HCT116 (cell line): ENCODE results near the gene TSPAN3. TPM values are rescaled to one million over a fixed set of nuclear protein-coding genes. Genes with fewer than 3 reads are reported as not detected.

ENCODE experiments used
- ATAC-seq: fragments of 200-7000 bp; cut with Tn5 transposase; 2 replicates; pipeline ENCODE4 v1.9.1; 2020; ENCODE audit warnings: mild to moderate bottlenecking, moderate library complexity
- BruUV-seq: library from RNA; stranded (reverse); fragments of 400-500 nt; replicated peaks from 2 replicates; lab custom pipeline; 2021; lab: Mats Ljungman, UMichigan
- CTCF ChIA-PET: fragments of 300-600 bp; sonication (Branson Sonifier 250); formaldehyde crosslinking; loops from one replicate; lab custom pipeline; 2021; ENCODE audit warnings: antibody characterized with exemption; lab: Charles Lee
- POLR2A ChIA-PET: fragments of 300-600, 350-600 bp; sonication (Branson Sonifier 250); formaldehyde crosslinking; loops from one replicate; lab custom pipeline; 2021; ENCODE audit warnings: antibody characterized with exemption; lab: Charles Lee
- RAD21 ChIA-PET, 2 experiments: fragments of 300-600 bp; sonication (Branson Sonifier 250); formaldehyde crosslinking; loops; one replicate each; lab custom pipeline; 2023; ENCODE audit warnings: low total read pairs in 2 of 2; ENCODE audit not compliant: uncharacterized antibody in 2 of 2, unreplicated experiment in 2 of 2, low non-redundant PET in 1 of 2; lab: Charles Lee
- DNase-seq: peaks from one replicate; pipeline ENCODE4 v3.0.0-alpha.2; 2010; ENCODE audit warnings: low read depth, low spot score
- H2AFZ ChIP-seq: fragments of 200-600 bp; shearing (Covaris generic), sonication (generic); 2 replicates; pipeline ENCODE4 v1.6.1; 2017; ENCODE audit warnings: low read depth, mixed run types, mixed read lengths, antibody characterized with exemption, low read length; ENCODE audit not compliant: poor library complexity, severe bottlenecking
- H3K27ac ChIP-seq: 2 replicates; pipeline ENCODE4 v1.5.1; 2012; ENCODE audit warnings: low read depth, low read length
- H3K27me3 ChIP-seq: fragments of 200-600 bp; sonication (generic); 2 replicates; pipeline ENCODE4 v1.6.1; 2016; ENCODE audit warnings: mixed run types, low read length, mixed read lengths; ENCODE audit not compliant: insufficient read depth
- H3K36me3 ChIP-seq, 2 experiments: fragments of 200-500 bp in 1 of 2; fragments of 200-600 bp in 1 of 2; sonication (Bioruptor generic) in 1 of 2; sonication (generic) in 1 of 2; 2 replicates each; pipeline versions ENCODE4 v1.5.1 to v1.6.1; 2014 to 2016; ENCODE audit warnings: low read length in 2 of 2, inconsistent platforms in 1 of 2, mixed read lengths in 1 of 2, mixed run types in 1 of 2; ENCODE audit not compliant: insufficient read depth in 2 of 2, control insufficient read depth in 1 of 2
- H3K4me1 ChIP-seq, 2 experiments: fragments of 200-600 bp in 1 of 2; sonication (generic) in 1 of 2; 2 replicates each; pipeline versions ENCODE4 v1.5.1 to v1.6.1; 2012 to 2017; ENCODE audit warnings: low read length in 2 of 2, inconsistent platforms in 1 of 2, mild to moderate bottlenecking in 1 of 2, mixed read lengths in 1 of 2, mixed run types in 1 of 2, moderate library complexity in 1 of 2; ENCODE audit not compliant: insufficient read depth in 2 of 2, control insufficient read depth in 1 of 2
- H3K4me2 ChIP-seq: fragments of 200-600 bp; sonication (generic); 2 replicates; pipeline ENCODE4 v1.6.1; 2017; ENCODE audit warnings: mixed run types, low read length, mixed read lengths
- H3K4me3 ChIP-seq, 2 experiments: fragments of 200-600 bp in 1 of 2; sonication (generic) in 1 of 2; replicated peaks in 1 of 2; 2 replicates each; pipeline ENCODE4 v1.5.1; 2011 to 2016; ENCODE audit warnings: low read length in 2 of 2, control low read depth in 1 of 2, low read depth in 1 of 2, mild to moderate bottlenecking in 1 of 2, mixed read lengths in 1 of 2, mixed run types in 1 of 2
- H3K79me2 ChIP-seq: fragments of 200-600 bp; sonication (generic); 2 replicates; pipeline ENCODE4 v1.6.1; 2017; ENCODE audit warnings: mild to moderate bottlenecking, mixed run types, low read length, moderate library complexity, mixed read lengths; ENCODE audit not compliant: insufficient read depth
- H3K9ac ChIP-seq: fragments of 200-600 bp; sonication (generic); 2 replicates; pipeline ENCODE4 v1.6.1; 2016; ENCODE audit warnings: low read length, mixed read lengths
- H3K9me2 ChIP-seq: fragments of 200-600 bp; sonication (generic), shearing (Covaris generic); 2 replicates; pipeline ENCODE4 v1.6.1; 2017; ENCODE audit warnings: mixed run types, mild to moderate bottlenecking, moderate library complexity; ENCODE audit not compliant: insufficient read depth
- H3K9me3 ChIP-seq, 2 experiments: fragments of 200-500 bp in 1 of 2; fragments of 200-600 bp in 1 of 2; sonication (Bioruptor generic) in 1 of 2; sonication (generic) in 1 of 2; 2 replicates each; pipeline ENCODE4 v1.6.1; 2014 to 2017; ENCODE audit warnings: low read length in 2 of 2, mixed read lengths in 2 of 2, inconsistent platforms in 1 of 2, low read depth in 1 of 2, mild to moderate bottlenecking in 1 of 2, mixed run types in 1 of 2, moderate library complexity in 1 of 2; ENCODE audit not compliant: control insufficient read depth in 1 of 2, insufficient read depth in 1 of 2
- H4K20me1 ChIP-seq: fragments of 200-600 bp; sonication (generic), shearing (Covaris generic); 2 replicates; pipeline ENCODE4 v1.6.1; 2017; ENCODE audit warnings: mixed run types, mild to moderate bottlenecking, moderate library complexity; ENCODE audit not compliant: insufficient read depth
- ATF3 ChIP-seq: IDR thresholded peaks from 2 replicates; pipeline ENCODE4 v1.6.1; 2012
- CBX3 ChIP-seq: IDR thresholded peaks from 2 replicates; pipeline ENCODE4 v1.6.1; 2012; ENCODE audit warnings: low read depth
- CEBPB ChIP-seq: IDR thresholded peaks from 2 replicates; pipeline ENCODE4 v1.6.1; 2012; ENCODE audit warnings: low read depth
- EGR1 ChIP-seq: IDR thresholded peaks from 2 replicates; pipeline ENCODE4 v1.6.1; 2012; ENCODE audit warnings: low read depth
- ELF1 ChIP-seq: IDR thresholded peaks from 2 replicates; pipeline ENCODE4 v1.6.1; 2012; ENCODE audit warnings: low read depth, borderline replicate concordance
- EZH2phosphoT487 ChIP-seq: fragments of 200-600 bp; IDR thresholded peaks from 2 replicates; pipeline ENCODE4 v1.6.1; 2018; ENCODE audit warnings: antibody characterized with exemption, borderline replicate concordance
- JUND ChIP-seq: IDR thresholded peaks from 2 replicates; pipeline ENCODE4 v1.6.1; 2012
- MAX ChIP-seq: IDR thresholded peaks from 2 replicates; pipeline ENCODE4 v1.6.1; 2012
- POLR2A ChIP-seq: IDR thresholded peaks from 2 replicates; pipeline ENCODE4 v1.7.0; 2011; ENCODE audit warnings: borderline replicate concordance; ENCODE audit not compliant: insufficient read depth, insufficient read length; ENCODE audit errors: extremely low read depth
- POLR2AphosphoS5 ChIP-seq: IDR thresholded peaks from 2 replicates; pipeline ENCODE4 v1.6.1; 2011; ENCODE audit warnings: mild to moderate bottlenecking, low read depth, low read length, moderate library complexity
- RAD21 ChIP-seq: IDR thresholded peaks from 2 replicates; pipeline ENCODE4 v1.6.1; 2012; ENCODE audit warnings: low read depth, mild to moderate bottlenecking
- REST ChIP-seq: IDR thresholded peaks from 2 replicates; pipeline ENCODE4 v1.6.1; 2012; ENCODE audit warnings: low read depth
- YY1 ChIP-seq: IDR thresholded peaks from 2 replicates; pipeline ENCODE4 v1.6.1; 2011; ENCODE audit warnings: low read length, low read depth, moderate library complexity, mild to moderate bottlenecking; ENCODE audit not compliant: insufficient replicate concordance; ENCODE audit errors: extremely low read depth
- ZFX ChIP-seq: fragments of 450-650 bp; IDR thresholded peaks from 2 replicates; pipeline ENCODE4 v1.6.1; 2017
- ZNF274 ChIP-seq: fragments of 200-500 bp; sonication (Bioruptor generic); IDR thresholded peaks from 2 replicates; pipeline ENCODE4 v1.6.1; 2014; ENCODE audit warnings: mild to moderate bottlenecking, low read depth, low read length, inconsistent platforms
- intact Hi-C: fragments of 100-400 bp; cut with micrococcal nuclease; formaldehyde crosslinking; loops from 2 replicates; pipeline ENCODE4 v1.10.0; 2022
- total RNA-seq: library from RNA; stranded (reverse); gene quantifications from one replicate; pipeline ENCODE4 v1.2.1, GENCODE V29; 2021; ENCODE audit not compliant: unreplicated experiment

Gene TSPAN3
- total RNA-seq, 1 experiment from 2014 or later, result 140 TPM

- RAD21 ChIA-PET, result no interaction called here
- DNase-seq (no peak), ATAC-seq (peak; percentile 48)
- TF ChIP-seq POLR2AphosphoS5 (no peak), EZH2phosphoT487 (no peak), EGR1 (no peak), YY1 (no peak), CEBPB (no peak), JUND (no peak)
- Histone ChIP-seq H3K4me2 (peak overlapping the region; percentile 25; the same call in 1 of the 2 replicates), H4K20me1 (no peaks in the 10 kb centered on the region), H3K27ac (no peak overlapping the region), H3K36me3 (no peaks in the 10 kb centered on the region), H3K79me2 (no peaks in the 10 kb centered on the region), H3K9me3 (no peaks in the 10 kb centered on the region), H3K4me3 (no peak overlapping the region), H3K27me3 (no peaks in the 10 kb centered on the region), H3K4me1 (no peaks in the 10 kb centered on the region), H2AFZ (no peak overlapping the region), H3K9ac (no peak overlapping the region), H3K9me2 (no peaks in the 10 kb centered on the region)
- intact Hi-C loops, result loop anchor here (2.0 to 5.0 kb wide), 3 partner anchors 473 to 799 kb away; no protein-coding TSS in a partner anchor
- POLR2A ChIA-PET, result no interaction called here
- no TSS peak for BruUV-seq
- CTCF ChIA-PET, result interaction anchor here (0.8 to 3.7 kb wide), 8 partner anchors 11 to 847 kb away, joined by 3 to 21 read pairs (median 5); no protein-coding TSS in a partner anchor
These were observed 47.2 kb downstream of the TSPAN3 start for GRCh38 chr15:77023576-77024272.

- ChIA-PET RAD21 (no interaction called here), POLR2A (no interaction called here), CTCF (interaction anchor here (1.1 to 3.7 kb wide), 5 partner anchors 10 to 521 kb away, joined by 3 to 21 read pairs (median 8); no protein-coding TSS in a partner anchor)
- no peak for ATAC-seq
- intact Hi-C loops, result loop anchor here (5.0 kb wide), 1 partner anchor 799 kb away; no protein-coding TSS in a partner anchor
- H3K4me1 ChIP-seq, result no peaks in the 10 kb centered on the region
- H3K9me3 ChIP-seq, result no peaks in the 10 kb centered on the region
- no peak overlapping the region for H3K4me3 ChIP-seq
- no peaks in the 10 kb centered on the region for H3K36me3 ChIP-seq
- H3K27ac ChIP-seq, result no peak overlapping the region
- no peaks in the 10 kb centered on the region for H3K9me2 ChIP-seq
- no peak overlapping the region for H2AFZ ChIP-seq
- H3K4me2 ChIP-seq, result no peak overlapping the region
- H3K27me3 ChIP-seq, result no peaks in the 10 kb centered on the region
- H3K9ac ChIP-seq, result no peak overlapping the region
- no peak for DNase-seq
- no TSS peak for BruUV-seq
- H4K20me1 ChIP-seq, result no peaks in the 10 kb centered on the region
- H3K79me2 ChIP-seq, result no peaks in the 10 kb centered on the region
- TF ChIP-seq CEBPB (no peak), MAX (no peak), ELF1 (no peak), REST (no peak), ZNF274 (no peak), ATF3 (no peak), ZFX (no peak), JUND (no peak), CBX3 (no peak), RAD21 (no peak), POLR2A (no peak), POLR2AphosphoS5 (no peak)
These were observed 48.0 kb downstream of the TSPAN3 start for GRCh38 chr15:77022646-77023575.
